Measurements from ENCODE around the gene ZDHHC14.

The ZDHHC14 gene

GRCh38 chr6:157628463-157628862 lies 247.5 kb downstream of the ZDHHC14 start:
- TF ChIP-seq CTCF (IDR thresholded peaks at IDR 0.05; ENCODE audit: insufficient read depth, low read length, poor library complexity, severe bottlenecking) (no peak), EZH2phosphoT487 (conservative IDR thresholded peaks at IDR 0.05; ENCODE audit: low read length) (no peak)
- Histone ChIP-seq H4K20me1 (ENCODE audit: low read depth, low read length) (no peaks in the 10 kb centered on the region), H3K9ac (ENCODE audit: low read length) (no peak overlapping the region), H3K27me3 (ENCODE audit: low read length) (peaks cover 3% of the 10 kb centered on the region; the same call in 1 of the 2 replicates), H3K9me3 (ENCODE audit: insufficient read depth, low read length) (no peaks in the 10 kb centered on the region), H3K4me2 (ENCODE audit: low read depth, low read length, poor library complexity, severe bottlenecking) (no peak overlapping the region), H3K36me3 (ENCODE audit: low read length) (no peaks in the 10 kb centered on the region), H3F3A (ENCODE audit: insufficient read depth) (no peaks in the 10 kb centered on the region), H3K27ac (ENCODE audit: low read depth, low read length) (no peak overlapping the region), H2AFZ (ENCODE audit: low read depth, low read length, severe bottlenecking) (no peak overlapping the region), H3K4me3 (ENCODE audit: insufficient read depth, low read length, poor library complexity, severe bottlenecking) (no peak overlapping the region), H3K9me2 (replicated peaks; ENCODE audit: insufficient read depth, low read length) (no peaks in the 10 kb centered on the region), H3K79me2 (ENCODE audit: insufficient read depth, low read length) (no peaks in the 10 kb centered on the region)

- Histone ChIP-seq H3K9me2 (replicated peaks; ENCODE audit: insufficient read depth, low read length) (no peaks in the 10 kb centered on the region), H3K27me3 (ENCODE audit: low read length) (peaks cover 3% of the 10 kb centered on the region; the same call in 1 of the 2 replicates), H3K9ac (ENCODE audit: low read length) (no peak overlapping the region), H3K4me3 (ENCODE audit: insufficient read depth, low read length, poor library complexity, severe bottlenecking) (no peak overlapping the region), H3K9me3 (ENCODE audit: insufficient read depth, low read length) (no peaks in the 10 kb centered on the region), H3K27ac (ENCODE audit: low read depth, low read length) (no peak overlapping the region), H3K36me3 (ENCODE audit: low read length) (no peaks in the 10 kb centered on the region), H4K20me1 (ENCODE audit: low read depth, low read length) (no peaks in the 10 kb centered on the region), H3K79me2 (ENCODE audit: insufficient read depth, low read length) (no peaks in the 10 kb centered on the region), H3K4me2 (ENCODE audit: low read depth, low read length, poor library complexity, severe bottlenecking) (no peak overlapping the region), H2AFZ (ENCODE audit: low read depth, low read length, severe bottlenecking) (no peak overlapping the region), H3F3A (ENCODE audit: insufficient read depth) (no peaks in the 10 kb centered on the region)
- TF ChIP-seq EZH2phosphoT487 (conservative IDR thresholded peaks at IDR 0.05; ENCODE audit: low read length) (no peak), CTCF (IDR thresholded peaks at IDR 0.05; ENCODE audit: insufficient read depth, low read length, poor library complexity, severe bottlenecking) (no peak)
Measured at GRCh38 chr6:157629220-157629619, 248.2 kb downstream of the ZDHHC14 start.

GRCh38 chr6:157630463-157631080 lies 249.6 kb downstream of the ZDHHC14 start:
- Histone ChIP-seq H3K9ac (ENCODE audit: low read length) (no peak overlapping the region), H3K4me3 (ENCODE audit: insufficient read depth, low read length, poor library complexity, severe bottlenecking) (no peak overlapping the region), H3K9me2 (replicated peaks; ENCODE audit: insufficient read depth, low read length) (no peaks in the 10 kb centered on the region), H3K4me2 (ENCODE audit: low read depth, low read length, poor library complexity, severe bottlenecking) (no peak overlapping the region), H3K79me2 (ENCODE audit: insufficient read depth, low read length) (no peaks in the 10 kb centered on the region), H2AFZ (ENCODE audit: low read depth, low read length, severe bottlenecking) (no peak overlapping the region), H3K27me3 (ENCODE audit: low read length) (peaks cover 3% of the 10 kb centered on the region; the same call in 1 of the 2 replicates), H3F3A (ENCODE audit: insufficient read depth) (no peaks in the 10 kb centered on the region), H3K36me3 (ENCODE audit: low read length) (no peaks in the 10 kb centered on the region), H3K9me3 (ENCODE audit: insufficient read depth, low read length) (no peaks in the 10 kb centered on the region), H4K20me1 (ENCODE audit: low read depth, low read length) (no peaks in the 10 kb centered on the region), H3K27ac (ENCODE audit: low read depth, low read length) (no peak overlapping the region)
- TF ChIP-seq EZH2phosphoT487 (conservative IDR thresholded peaks at IDR 0.05; ENCODE audit: low read length) (no peak), CTCF (IDR thresholded peaks at IDR 0.05; ENCODE audit: insufficient read depth, low read length, poor library complexity, severe bottlenecking) (no peak)
